GM19452 (cell line): ENCODE data around the gene KDM5B.
A peak's percentile ranks its signal among the peaks of the same experiment; 100 is the strongest.
"Not testable (repeated sequence)": the region's sequence is repeated elsewhere in the genome, so short reads cannot be mapped to it uniquely, and the experiment has no call there.

Experiments used
- ATAC-seq: cut with Tn5 transposase; IDR thresholded peaks from one replicate; pipeline ENCODE4 v1.9.1; 2021; ENCODE audit not compliant: unreplicated experiment

KDM5B gene

DNA sequence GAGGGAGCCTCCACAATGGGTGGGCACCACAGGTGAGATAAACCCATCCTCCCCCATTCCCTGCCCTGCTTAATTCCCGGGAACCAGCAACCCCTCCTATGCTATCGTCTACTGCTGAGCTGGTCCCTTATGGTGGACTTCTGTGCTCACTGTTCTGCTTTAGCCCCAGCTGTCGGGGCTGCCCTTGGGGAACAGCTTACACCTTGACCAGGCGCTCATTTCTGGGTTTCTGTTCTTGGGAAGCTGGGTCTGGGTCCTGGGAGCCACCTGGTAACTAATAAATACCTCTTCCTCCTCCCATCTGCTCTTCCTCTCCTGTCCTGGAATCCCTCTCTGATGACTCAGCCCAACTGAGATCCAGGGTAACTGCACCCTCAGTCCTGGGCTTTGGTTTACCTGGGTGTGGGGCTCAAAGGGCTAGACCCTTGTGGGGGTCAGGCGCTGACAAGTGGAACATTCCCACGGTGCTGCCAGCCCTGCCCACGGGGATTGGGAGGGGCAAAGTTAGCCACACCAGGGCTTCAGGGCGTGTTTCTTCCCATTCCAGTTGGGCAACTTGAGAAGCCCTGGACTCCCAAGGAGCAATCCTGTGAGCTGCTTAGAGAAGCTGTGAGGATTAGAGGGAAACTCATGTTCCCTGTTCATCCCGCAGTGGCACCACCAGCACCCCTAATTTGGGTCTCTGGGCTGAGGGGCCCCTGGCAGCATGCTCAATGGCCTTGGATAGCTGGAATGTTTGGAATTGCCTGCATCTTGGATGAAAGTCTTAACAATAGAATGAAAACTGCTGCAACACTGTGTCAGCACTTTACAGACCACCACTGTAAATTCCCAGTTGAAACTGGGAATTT, 4.2 kb upstream of the KDM5B start:
- no peak for ATAC-seq

DNA sequence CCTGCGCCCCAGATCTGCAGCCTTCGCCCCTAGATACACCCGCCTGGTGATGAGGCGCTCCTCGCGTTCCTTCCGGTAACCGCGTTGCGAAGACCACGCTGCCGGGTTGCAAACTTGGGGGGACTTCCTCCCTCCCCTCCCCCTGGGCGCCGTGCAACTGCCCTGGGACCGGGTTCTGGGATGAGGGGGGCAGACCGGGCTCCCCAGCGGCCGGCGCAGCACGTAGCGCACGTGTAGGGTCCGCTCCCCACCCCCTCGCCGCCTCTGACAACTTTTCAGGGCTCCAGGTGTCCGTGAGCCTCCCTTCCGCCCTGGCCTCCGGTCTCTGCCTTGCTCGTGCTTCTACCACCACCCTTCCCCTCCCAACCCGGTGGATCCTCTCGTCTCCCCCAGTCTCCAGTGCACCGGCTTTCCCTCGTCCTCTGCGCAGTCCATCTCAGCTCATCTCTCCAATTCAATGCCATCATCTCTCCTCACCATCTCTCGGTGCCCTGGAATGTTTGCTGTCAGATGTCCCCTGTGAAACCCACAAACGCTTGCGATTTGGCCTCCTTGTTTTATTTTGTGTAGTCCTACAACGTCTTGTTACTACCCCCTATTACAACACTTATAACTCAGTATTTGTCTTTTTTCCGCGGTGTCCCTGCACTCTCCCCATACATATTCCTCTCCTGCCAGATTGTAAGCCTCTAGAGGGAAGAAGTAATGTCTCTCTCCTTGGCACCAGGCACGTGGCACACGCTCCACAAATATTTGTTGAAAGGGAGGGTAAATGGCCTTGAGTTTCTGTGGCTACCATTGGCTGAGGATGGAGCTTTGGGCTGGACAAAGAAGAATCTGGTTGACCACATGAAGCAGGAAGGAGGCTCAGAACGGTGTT, 3.3 kb upstream of the KDM5B start:
- peak; percentile 7 for ATAC-seq

DNA sequence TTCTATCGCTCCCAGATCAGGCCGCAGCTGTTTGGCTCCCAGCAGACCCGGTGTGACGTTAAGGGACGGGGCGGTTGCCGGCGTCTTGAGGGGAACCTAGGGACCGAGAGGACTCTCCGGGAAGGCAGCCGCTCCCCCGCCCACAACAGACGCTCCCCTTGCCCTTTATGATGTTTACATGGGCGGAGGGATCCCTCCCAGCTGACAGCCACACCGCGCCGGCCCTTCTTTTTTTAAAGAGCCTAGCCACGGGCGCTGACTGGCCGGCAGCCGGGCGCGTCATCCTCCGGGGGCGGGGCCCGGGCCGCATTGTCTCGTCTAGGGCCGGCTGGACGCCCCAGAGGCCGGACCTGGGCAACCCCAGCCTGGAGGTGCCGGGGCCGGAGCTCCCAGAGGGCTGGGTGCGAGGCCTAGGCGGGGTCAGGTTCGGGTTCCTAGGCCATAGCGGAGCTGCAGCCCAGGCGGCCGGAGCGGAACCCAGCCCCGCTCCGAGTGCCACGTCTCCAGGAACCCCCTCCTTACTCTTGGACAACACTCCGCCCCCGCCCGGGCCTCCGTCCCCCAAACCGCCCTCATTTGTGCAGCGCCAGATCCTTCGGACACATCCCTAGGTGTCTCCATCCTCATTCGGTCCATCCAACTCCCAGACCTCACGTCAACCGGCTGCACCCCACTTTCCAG, 2.5 kb upstream of the KDM5B start, which contains the start of gene PCAT6:
Gene PCAT6 (plus strand): TSS at position 340 of the 681 bp plus-strand sequence.
- peak; percentile 73 for ATAC-seq

DNA sequence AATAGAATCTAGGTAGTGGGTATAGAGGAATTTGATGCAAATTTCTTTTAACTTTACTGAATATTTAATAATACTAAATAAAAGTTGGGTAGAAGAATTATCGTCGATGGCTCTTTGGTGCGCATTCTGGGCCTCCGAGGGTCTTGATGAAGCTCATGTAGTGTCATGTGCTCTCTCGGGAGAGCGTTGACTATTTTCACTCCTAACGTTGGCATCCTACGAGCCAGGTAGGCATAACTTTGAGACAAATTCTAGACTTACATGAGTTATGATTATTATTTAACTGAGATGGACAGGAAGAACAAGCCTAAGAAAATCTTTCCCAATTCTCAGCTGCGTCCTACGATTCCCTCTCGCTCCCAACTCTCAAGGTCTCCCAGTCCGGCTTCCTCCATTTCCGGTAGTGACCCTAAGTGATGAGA, 2.0 kb upstream of the KDM5B start:
- ATAC-seq: no peak

DNA sequence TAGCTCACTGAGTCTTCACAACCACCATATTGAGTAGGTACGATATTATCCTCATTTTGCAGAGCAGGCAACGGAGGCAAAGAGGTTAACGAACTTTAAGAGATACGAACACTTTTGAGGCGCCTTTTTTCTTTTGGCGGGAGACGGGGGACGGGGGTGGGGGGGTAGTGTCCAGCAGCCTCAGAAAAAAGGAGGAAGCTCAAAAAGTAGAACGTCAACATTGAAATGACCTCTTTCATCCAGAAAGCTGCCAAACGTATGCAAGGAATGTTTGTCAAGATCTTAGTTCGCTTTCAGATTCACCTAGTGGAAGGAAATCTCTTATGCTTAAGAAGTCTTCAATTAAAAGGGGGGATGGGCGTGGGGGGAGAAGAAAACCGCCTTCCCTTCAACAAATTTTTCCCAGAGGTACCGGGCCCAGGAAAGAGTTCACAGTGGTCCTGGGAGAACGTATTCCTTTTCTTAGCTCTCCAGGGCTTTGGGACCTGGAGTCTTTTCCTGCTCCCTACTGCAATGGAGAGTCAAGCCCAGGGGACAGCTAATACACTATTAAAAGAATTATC, 1.5 kb upstream of the KDM5B start:
- ATAC-seq: no peak

DNA sequence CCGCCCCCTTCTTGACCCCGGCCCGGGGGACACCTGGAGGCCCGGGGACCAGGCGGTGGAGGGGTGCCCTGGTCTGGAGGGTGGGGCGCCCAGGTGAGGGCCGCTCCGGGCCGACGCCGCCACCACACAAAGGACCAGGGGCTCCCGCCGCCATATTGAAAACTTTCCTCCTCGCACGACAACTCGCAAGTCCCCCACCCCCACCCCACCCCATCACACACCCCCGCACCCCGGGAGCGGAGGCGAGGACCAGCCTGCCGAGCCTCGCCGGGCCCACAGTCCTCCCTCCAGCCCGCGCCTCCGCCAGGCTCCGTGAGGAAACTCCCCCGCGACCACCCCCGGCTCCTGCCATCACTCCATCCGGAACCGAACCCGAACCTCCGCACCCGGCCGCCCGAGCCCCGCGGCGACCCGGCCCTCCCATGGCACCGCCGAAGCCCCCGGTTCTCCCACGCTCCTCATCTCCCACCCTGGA, 733 bp downstream of the KDM5B start:
- ATAC-seq: no peak

DNA sequence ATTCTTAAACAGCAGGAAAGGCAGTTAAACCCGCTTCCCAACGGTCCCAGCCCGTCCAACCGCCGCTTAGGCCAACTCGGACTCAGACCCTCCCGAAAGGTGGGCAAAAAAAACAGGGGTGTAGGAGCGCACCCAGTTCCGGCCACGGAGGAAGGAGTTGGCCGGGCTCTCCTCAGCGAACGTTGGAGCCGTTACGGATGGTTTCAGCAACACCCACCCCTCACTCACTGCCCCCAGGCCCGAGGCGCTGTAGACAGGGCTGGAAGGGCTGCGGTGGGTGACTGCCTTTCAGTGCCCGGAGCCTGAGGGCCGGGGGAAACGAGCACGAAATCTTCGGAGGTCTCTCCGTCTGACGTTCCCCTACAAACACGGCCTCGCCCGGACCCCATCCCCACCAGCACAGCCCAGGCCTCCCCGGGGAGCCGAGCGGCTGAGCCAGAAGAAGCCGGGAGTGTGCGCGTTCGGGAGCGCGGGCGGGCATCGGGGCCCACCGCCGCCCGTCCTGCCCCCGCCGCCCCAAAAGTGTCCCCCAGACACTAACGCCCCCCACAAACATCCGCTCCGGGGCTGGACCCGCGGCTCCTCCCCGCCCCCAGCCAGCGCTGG, 1.3 kb downstream of the KDM5B start:
- no peak for ATAC-seq

DNA sequence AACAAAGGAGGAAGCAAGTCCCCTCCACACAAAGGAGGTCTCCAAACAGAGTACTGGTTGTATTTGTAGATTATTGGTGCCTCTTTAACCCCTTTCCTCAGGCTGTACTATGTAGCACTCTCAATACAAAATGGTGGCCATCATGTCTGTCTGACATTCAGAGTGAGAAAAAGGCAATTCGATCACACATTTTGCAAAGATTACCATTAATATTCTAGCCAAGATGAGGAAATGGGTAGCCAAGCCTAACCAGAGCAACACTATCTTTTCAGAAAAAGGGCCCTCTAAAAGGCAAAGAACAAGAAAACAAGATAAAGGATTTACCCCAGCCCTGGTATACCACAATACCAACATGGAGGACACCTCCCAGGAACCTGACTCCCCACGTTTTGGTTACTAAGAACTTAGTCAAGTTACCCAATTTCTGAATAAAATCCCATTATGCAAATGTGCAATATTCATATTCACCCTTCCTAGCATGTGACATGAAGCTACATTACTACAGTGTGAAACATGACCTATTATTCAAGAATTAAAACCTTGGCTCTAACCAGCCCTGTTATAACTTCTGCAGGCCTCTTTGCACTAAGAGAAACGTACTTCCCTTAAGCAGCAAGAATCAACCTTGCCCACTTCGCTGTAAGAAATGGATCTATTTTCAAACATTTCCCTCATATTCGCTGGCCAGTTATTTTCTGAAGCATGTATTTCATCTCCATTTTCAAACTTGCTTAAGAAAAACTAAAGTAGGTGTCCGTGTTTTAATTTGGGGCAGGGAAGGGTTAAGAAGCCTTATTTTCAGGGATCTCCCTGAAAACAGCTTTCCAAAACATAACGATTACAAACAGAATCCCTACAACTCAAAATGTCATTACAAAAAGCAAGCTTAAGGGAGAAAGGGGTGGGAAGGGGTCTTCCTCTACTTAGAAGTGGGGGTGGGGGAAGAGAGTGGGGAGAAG, 2.1 kb downstream of the KDM5B start:
- no peak for ATAC-seq

DNA sequence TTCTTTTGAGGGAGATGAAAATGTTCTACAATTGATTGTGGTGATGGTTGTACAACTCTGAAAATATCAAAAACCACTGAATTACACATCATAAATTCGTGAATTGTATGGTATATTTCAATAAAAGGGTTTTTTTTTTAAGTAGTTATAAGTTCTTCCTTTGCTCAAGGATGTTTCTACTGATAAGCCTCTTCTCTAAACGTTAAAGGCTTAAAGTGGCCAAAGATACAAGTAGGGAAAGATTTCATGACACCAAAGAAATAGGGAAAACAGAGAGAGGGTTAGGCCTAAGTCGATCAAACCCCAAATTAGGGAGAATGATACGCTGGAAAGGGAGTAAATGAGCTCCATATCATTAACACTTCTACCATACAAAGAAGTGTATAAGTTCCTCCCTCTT, 4.1 kb downstream of the KDM5B start:
- no peak for ATAC-seq

DNA sequence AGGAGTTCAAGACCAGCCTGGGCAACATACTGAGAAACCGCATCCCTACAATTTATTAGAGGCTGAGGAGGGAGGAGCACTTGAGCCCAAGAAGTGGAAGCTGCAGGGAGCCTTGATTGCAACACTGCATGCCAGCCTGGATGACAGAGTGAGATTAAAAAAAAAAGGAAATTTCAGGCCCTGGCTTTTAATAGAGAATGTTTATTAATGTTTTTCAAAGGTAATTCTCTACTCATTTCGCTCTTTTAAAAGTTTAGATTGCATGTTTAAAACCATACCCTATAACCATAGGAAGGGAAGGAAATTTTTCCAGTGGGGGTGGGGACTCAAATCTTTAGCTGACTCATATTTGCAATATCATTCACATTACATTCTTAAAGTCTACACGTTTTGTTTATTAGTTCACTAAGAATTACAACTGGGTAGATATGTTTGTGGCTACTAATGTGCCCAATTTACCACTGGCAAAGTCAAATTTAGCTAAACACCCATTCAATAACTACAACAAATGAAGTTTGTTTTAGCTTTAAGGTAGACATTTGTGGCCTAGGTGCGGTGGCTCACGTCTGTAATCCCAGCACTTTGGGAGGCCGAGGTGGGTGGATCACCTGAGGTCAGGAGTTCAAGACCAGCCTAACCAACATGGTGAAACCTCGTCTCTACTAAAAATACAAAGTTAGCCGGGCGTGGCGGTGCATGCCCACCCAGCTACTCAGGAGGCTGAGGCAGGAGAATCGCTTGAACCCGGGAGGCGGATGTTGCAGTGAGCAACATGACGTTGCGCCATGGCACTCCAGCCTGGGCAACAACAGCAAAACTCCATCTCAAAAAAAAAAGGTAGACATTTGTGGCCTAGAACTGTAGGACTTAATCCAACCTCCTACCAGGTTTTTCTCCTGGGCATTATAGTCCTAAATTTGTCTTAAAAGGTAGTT, 5.0 kb downstream of the KDM5B start:
- ATAC-seq: no peak

DNA sequence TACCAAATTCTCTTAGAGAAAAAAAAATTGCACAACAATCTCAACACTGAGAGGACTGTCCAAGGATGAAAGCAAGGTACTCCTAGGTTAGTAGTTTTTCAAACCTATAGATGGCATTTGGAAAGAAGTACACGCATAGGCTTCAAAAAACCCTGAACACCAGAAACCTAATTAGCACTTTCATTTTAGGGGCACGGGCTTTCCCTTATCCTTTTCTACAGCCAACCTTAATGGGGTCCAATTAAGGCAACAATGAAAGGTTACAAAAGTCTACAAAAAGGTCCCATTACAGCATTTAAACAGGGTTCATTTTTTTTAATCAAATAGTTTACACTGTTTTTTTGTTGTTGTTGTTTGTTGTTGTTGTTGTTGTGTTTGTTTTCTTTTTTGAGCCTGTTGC, 6.2 kb downstream of the KDM5B start:
- no peak for ATAC-seq

DNA sequence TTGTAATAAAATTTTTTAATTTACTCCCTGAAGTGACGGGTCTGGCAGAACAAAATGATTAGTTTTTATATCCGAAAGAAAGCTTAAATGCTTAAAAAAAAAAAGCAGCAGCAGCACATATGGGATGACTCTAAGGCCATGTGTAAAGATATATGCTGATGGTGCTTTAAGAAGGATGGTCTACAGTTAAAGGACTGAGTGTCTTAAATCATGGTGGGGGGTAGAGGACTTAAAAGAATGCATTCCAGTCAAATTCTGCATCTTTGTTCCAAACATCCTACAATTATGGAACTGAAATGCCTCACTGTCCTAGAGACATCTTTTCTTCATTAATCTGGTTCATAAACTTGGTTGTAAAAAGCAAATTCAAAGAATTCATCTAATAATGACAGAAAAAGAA, 7.0 kb downstream of the KDM5B start:
- no peak for ATAC-seq

DNA sequence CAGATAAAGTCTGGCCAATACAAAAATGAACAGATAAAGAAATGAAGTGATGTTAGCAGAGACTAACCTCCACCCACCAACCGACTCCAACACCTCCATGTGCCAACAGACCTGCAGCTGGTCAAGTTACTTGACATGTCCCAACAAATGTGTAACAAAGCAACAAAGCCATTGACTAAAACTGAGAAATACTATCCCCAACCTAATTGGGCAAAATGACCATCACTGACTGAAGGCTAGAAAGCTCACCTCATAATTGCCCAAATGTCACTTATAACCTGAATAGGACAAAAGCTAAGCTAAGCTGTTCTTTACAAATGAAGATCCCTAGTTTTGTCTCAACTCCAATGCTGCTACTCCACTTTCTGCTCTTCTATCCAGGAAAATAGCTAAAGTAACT, 7.5 kb downstream of the KDM5B start:
- ATAC-seq: no peak

DNA sequence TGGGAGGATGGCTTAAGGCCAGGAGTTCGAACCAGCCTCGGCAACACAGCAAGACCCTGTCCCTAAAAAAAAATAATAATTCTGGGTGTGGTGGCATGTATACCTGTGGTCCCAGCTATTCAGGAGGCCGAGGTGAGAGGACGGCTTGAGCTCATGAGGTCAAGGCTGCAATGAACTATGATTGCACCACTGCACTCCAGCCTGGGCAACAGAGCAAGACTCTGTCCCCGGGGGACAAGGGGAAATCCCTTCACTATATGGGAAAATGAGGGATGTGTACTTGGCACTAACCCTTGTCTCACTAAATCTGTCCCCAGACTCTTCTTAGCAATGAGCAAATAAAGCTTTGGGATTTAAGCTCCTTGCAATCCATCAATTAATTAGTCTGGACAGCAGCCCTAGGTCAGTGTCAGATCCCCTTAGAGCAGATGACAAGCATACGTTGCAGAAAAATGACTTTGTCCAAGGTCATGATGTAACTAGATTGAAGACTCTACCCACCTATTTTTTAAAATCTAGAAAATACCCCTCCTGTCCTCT, 9.4 kb downstream of the KDM5B start:
- ATAC-seq: no peak

DNA sequence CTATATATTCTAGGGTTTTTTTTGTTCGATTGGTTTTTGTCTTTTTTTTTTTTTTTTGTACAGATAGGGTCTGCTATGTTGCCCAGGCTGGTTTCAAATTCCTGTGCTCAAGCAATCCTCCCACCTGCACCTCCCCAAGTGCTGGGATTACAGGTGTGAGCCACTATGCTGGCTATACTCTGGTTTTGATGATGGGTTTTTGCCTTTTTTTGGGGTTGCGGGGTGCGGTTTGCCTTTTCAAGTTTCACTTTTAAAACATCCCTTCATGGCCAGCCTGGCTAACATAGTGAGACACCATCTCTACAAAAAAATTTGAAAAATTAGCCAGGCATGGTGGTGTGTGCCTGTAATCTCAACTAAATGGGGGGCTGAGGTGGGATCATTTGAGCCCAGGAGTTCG, 10.0 kb downstream of the KDM5B start:
- no peak for ATAC-seq

DNA sequence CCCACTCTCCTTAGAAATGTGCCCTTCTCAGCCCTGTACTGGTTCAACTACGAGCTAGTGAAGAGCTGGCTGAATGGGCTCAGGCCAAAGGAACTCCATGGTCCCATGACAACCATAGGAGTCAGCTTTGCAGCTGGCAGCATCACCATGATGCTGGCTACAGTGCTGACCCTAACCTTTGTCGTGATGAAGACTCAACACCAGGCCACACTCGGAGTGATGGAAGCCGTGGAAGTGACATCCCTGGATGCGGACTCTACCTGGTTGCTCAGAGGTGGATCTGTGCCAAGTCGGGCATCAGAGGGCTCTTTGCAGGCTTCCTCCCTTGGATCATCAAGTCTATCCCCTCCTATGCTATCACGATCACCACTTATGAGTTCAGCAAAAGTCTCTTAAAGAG, 11.6 kb downstream of the KDM5B start:
- ATAC-seq: no peak

DNA sequence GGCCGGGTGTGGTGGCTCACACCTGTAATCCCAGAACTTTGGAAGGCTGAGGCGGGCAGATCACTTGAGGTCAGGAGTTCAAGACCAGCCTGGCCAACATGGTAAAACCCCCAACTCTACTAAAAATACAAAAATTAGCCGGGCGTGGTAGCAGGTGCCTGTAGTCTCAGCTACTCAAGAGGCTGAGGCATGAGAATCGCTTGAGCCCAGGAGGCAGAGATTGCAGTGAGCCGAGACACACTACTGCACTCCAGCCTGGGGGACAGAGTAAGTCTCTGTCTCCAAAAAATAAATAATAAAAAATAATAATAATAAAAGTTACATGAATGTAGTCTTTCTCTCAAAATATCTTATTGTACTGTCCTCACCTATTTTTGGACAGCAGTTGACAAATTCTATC, 13.3 kb downstream of the KDM5B start:
- ATAC-seq: not testable (repeated sequence)
